Measurements from ENCODE around the gene BCKDHA.
"Not testable (repeated sequence)": the region's sequence is repeated elsewhere in the genome, so short reads cannot be mapped to it uniquely, and the experiment has no call there.

The BCKDHA gene

DNA sequence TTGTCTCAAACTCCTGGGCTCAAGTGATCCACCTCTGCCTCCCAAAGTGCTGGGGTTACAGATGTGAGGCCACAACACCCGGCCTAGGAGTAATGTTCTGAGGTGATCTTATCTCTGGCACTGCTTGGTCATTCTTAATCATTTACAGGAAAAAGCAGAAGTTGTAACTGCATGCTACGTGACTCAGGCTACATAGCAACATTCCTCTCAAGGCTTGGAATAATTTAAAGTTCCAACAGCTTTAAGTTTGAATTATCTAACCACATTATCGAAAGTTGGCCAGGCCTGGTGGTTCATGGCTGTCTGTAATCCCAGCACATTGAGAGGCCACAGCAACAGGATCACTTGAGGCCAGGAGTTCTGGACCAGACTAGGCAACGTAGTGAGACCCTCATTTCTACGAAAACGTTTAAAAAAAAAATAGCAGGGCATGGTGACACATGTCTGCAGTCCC is 29.7 kb upstream of the BCKDHA start:
- no peak for DNase-seq

DNA sequence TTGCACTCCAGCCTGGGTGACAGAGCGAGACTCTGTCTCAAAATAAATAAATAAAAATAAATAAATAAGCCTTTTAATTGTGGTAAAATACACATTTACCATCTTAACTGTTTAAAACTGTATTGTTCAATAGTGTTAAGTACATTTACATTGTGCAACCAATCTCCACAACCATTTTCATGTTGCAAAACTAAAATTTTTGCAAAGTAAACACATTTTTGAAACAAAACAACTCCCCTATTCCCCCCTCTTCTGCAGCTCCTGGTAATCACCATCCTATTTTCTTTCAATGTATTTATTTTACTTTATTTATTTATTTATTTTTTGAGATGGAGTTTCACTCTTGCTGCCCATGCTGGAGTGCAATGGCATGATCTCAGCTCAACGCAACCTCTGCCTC is 27.8 kb upstream of the BCKDHA start:
- DNase-seq = no peak

DNA sequence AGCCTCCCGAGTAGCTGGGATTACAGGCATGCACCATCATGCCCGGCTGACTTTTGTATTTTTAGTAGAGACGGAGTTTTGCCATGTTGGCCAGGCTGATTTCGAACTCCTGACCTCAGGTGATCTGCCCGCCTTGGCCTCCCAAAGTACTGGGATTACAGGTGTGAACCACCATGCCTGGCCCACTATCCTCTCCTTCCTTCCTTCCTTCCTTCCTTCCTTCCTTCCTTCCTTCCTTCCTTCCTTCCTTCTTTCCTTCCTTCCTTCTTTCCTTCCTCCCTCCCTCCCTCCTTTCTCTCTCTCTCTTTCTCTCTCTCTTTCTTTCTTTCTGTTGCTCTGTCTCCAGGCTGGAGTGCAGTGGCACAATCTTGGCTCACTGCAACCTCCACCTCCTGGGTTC is 26.5 kb upstream of the BCKDHA start:
- DNase-seq = not testable (repeated sequence)

DNA sequence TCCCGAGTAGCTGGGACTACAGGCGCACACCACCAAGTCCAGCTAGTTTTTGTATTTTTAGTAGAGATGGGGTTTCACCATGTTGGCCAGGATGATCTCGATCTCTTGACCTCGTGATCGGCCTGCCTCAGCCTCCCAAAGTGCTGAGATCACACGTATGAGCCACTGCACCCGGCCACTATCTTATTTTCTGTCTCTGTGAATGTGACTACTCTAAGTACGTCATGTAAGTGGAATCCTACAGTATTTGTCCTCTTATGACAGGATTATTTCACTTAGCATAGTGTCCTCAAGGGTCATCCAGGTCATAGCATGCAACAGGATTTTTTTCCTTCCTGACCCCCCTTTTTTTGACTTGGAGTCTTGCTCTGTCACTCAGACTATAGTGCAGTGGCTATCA is 26.1 kb upstream of the BCKDHA start:
- no peak for DNase-seq

GRCh38 chr19:41372501-41372900 is 25.1 kb upstream of the BCKDHA start:
- DNase-seq = no peak

GRCh38 chr19:41373993-41374392 is 23.6 kb upstream of the BCKDHA start:
- DNase-seq = no peak

DNA sequence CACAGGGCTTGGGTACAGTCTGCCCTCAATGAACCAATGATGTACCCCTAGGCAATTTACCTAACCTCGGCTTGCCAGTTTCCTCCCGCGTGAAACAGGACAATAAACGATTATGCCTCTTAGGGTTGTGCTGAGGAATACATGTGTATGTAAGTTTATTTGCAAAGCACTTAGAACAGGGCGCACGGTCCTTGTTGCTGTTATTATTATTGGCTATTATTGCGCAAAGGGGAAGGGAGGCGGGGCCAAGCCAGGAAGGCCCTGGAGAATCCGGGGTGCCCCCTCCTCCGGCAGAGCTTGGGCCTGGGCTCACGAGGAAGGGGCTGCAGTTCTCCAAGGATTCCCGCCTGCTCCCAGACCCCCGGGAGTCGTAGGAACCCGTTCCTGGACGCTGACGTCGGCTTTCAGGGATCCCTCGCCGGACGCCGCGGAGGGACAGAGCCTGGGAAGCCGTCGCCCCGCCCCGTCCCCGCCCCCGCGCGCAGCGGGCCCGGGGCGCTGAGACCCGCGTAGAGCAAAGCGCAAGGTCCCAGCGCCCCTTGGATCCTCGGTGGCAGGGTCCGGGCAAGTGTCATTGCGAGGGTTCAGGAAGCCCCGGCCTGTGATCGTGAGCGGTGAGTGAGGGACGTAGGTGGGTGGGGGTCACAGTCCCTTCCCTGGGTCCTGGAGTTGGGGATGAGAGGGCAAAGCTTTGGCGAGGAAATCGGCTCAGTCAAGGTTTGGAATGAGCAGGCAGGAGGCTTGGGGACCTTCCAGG is 21.2 kb upstream of the BCKDHA start, which contains the start of gene TMEM91:
Gene TMEM91, plus strand, starts transcription at position 293 of the 757 bp plus-strand sequence. CDS start 1,777 bp downstream, outside the sequence.
- DNase-seq = no peak

- DNase-seq = no peak
These were observed 20.6 kb upstream of the BCKDHA start for GRCh38 chr19:41376998-41377365.

- DNase-seq = no peak
These were observed 19.5 kb upstream of the BCKDHA start for GRCh38 chr19:41377977-41378709.

GRCh38 chr19:41381536-41381935 is 16.1 kb upstream of the BCKDHA start:
- DNase-seq = not testable (repeated sequence)

GRCh38 chr19:41384351-41384750 is 13.3 kb upstream of the BCKDHA start:
- DNase-seq = no peak

DNA sequence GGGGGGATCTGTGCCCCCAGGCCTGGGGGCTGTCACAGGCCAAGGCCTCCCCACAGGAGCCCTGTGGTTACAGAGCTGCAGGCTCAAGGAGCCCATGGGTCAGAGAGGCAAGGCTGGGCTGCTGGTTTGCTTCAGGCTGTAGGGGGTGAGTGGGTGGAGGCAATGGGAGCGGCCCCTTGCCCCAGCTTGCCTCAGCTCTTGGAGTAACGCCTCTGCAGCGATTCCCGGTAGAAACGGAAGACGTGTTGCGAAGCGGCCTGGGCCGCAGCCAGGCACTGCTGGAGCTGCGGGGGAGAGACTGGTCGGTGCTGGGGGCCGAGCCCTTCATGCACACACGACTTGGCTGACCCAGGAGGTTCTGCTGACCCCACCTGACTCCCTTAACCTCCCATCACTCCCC is 11.2 kb upstream of the BCKDHA start:
- no peak for DNase-seq

DNA sequence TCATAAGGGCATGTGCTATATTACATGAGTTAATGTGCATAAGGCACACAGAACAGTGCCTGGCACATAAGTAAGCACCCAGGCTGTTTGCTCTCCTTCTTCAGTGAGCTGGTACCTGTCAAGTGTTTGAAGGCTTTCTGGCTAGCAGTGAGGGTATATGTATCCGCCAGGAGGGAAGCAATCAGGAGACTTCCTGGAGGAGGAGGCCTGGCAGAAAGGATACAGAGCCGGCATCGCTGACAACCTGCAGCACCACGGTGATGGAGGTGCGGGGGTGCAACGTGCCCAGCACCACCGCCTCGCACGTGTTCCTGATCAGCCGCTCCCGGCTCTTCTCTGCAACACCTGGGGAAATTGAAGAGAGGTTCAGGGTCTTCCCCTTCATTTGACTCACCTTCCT is 6.0 kb upstream of the BCKDHA start:
- no peak for DNase-seq

DNA sequence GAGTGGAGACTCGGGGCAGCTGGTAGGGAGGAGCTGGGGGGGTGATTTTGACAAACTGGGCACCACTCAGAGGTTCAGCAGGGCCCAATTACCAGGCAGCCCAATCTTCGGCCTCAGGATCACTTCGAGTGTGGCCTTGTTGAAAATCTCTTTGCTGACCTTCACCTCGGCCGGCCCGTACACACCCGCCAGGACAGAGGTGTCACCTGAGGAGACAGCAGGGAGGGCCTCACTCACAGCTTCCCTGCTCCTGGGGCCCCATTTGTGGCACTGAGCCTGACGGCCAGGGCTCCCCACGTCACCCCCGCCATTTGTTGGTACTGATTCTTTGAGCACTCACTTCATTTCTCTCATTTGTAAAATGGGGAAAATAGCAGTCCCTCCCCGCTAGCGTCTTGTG is 4.8 kb upstream of the BCKDHA start:
- no peak for DNase-seq

DNA sequence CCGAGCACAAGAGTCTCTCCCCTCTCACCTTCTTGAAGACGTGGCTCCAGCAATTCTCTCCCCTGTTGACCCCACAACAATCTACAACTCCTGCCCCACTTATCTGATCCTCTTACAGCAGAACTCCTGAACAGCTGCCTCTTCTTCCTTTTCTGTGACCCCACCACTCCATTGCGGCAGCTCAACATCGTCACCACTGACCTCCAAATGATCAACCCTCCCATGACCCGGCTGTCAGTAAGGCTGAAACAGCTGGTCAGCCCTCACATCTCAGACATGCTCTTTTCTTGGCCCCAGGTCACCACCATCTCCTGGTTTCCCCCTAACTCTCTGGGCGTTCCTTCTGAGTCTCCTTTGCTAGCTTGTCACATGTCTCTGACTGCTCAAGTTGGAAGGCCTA is 2.3 kb upstream of the BCKDHA start:
- DNase-seq = no peak

DNA sequence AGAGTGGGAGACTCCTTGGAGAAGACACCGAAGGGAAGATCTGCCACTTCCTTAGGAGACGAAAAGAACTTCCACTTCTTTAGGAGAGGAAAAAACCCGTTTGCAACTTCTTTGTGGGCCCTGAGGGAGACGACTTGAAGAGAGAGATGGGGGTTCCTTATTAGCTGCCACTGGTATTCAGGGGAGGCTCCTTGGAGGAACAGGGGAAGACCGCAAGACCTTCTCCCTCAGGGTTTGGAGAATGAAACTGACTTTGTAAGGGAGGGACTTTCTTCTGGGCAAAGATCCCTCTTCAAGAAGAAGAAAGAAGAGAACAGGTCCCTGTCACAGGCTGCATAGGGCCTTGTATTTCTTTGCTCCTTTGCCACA is 416 bp downstream of the BCKDHA start:
- no peak for DNase-seq

DNA sequence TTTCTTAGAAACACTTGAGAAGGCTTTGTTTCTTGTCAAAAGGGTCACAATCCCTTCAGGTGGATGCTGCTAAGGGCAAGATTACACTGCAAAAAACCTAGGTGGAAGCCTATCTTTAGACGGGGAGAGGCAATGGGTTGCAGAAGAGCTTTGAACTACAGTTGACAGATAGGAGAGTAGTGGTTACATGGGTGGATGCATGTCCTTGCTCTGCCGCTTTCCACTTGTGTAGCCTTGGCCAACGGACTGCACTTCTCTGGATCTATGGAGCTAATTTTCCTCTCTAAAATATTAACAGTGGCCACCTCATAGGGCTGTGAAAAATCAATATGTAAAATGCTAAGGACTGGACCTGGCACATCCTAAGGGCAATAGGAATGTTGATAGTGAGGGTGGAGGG is 980 bp downstream of the BCKDHA start:
- DNase-seq = no peak

GRCh38 chr19:41399091-41399490 is 1.5 kb downstream of the BCKDHA start:
- no peak for DNase-seq

GRCh38 chr19:41399525-41399924 is 1.9 kb downstream of the BCKDHA start:
- DNase-seq = no peak

DNA sequence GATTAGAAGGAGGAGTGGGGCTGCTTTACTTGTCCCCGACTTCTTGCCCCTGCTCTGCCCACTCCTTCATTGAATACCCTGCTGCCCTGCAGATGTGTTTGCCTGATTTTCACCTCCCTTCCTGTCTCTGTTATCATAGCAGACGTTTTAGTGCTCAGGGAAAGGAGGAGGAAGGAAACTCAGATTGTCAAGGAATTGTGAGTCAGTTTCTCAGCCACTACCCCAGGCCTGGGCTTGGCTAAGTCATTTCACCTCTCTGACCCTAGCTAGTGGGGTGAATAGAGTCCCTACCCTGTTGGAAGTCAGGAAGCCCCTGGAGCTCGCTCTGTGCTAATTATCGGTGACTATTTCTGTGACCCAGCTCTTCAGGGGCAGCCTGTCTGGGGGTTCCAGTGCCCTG is 3.9 kb downstream of the BCKDHA start:
- DNase-seq = no peak

- no peak for DNase-seq
These were observed 4.4 kb downstream of the BCKDHA start for GRCh38 chr19:41402010-41402409.

DNA sequence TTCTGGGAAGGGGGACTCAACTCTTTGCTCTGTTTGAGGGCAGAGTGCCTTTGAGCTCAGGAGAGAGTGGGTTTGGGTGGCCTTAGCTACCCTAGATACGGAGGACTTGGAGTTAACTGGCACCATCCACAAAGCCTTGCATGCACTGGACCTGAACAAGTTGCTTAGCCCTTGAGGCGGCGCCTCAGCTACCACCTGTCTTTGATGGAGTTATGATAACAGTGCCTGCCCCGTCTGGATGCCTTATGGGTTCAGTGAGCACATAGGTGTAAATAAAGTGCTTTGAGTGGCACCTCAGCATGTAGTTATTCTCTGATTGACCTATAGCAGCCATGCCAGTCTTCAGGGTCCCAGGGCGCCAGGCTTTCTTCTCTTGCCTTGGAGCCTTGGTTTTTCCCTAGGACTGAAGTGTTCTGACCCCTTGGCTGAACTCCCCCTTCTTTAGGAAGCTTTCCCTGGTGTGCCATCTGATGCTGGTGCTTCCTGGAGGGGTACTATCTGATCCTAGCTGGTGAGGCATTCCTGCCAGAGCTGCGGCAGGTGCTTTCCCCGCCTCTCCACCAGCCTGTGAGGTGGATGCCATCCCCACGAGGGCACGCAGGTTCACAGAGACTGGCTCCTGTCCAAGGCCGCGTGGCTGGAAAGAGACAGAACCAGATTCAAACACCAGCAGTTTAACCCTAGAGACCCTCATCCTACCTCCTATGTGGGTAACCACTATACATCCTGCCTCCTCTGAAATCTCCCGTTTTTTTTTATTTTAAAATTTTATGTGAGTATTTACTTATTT is 5.8 kb downstream of the BCKDHA start:
- DNase-seq = no peak

- DNase-seq = no peak
These were observed 8.2 kb downstream of the BCKDHA start for GRCh38 chr19:41405776-41406175.

DNA sequence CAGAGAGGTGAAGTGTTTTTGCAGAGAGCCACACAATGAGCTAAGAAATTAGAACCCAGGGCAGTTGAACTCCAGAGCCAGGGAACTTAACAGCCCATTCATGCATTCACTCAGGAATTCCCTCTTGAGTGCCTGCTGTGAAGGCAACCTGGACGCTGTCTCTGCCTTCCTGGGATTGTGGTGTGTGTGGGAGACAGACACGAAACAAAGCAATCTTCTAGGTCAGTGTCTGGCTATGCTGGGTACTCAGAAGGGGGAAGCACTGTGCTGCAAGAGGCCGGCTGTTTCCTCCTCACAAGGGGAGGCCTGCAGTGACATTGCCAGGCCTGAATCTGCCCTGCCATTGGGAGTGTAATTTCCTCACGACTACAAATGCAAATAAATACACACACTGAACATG is 9.7 kb downstream of the BCKDHA start:
- DNase-seq = no peak
